GM12878 (cell line): Measurements from ENCODE around the gene PAIP2. TPM values are rescaled to one million over a fixed set of nuclear protein-coding genes. Genes with fewer than 3 reads are reported as not detected.
A peak's percentile ranks its signal among the peaks of the same experiment; 100 is the strongest.

ENCODE experiments used
- CEBPB ChIP-seq, 2 experiments: fragments of 150-350 bp in 1 of 2; IDR thresholded peaks; 2 replicates each; pipeline ENCODE4 v1.6.1; 2012 to 2014; ENCODE audit warnings: low read depth in 2 of 2, low read length in 2 of 2, borderline replicate concordance in 1 of 2, inconsistent platforms in 1 of 2
- CHD4 ChIP-seq: fragments of 200-600 bp; sonication (generic); IDR thresholded peaks from 2 replicates; pipeline ENCODE4 v1.6.1; 2016; ENCODE audit warnings: mild to moderate bottlenecking
- FOS ChIP-seq: IDR thresholded peaks from 3 replicates; pipeline ENCODE4 v1.6.1; 2011; ENCODE audit warnings: borderline replicate concordance; ENCODE audit not compliant: insufficient read length; ENCODE audit errors: extremely low read depth
- KDM1A ChIP-seq: fragments of 200-600 bp; sonication (generic); IDR thresholded peaks from 2 replicates; pipeline ENCODE4 v1.6.1; 2016; ENCODE audit warnings: borderline replicate concordance
- NFYB ChIP-seq: IDR thresholded peaks from 2 replicates; pipeline ENCODE4 v1.6.1; 2011; ENCODE audit warnings: low read depth, mild to moderate bottlenecking, low read length, improper control_type of control experiment, moderate library complexity; ENCODE audit not compliant: insufficient read depth
- NR2C1 ChIP-seq: fragments of 450-650 bp; IDR thresholded peaks from 2 replicates; pipeline ENCODE4 v1.6.1; 2017; ENCODE audit warnings: antibody characterized with exemption, mild to moderate bottlenecking, moderate library complexity
- POLR2A ChIP-seq: IDR thresholded peaks from 2 replicates; pipeline ENCODE4 v1.6.1; 2011; ENCODE audit warnings: low read depth, mild to moderate bottlenecking, low read length
- POLR2AphosphoS2 ChIP-seq: IDR thresholded peaks from 2 replicates; pipeline ENCODE4 v1.6.1; 2011; ENCODE audit warnings: low read depth, mild to moderate bottlenecking, low read length, improper control_type of control experiment, moderate library complexity
- RAD21 ChIP-seq: IDR thresholded peaks from 2 replicates; pipeline ENCODE4 v1.6.1; 2011; ENCODE audit warnings: mild to moderate bottlenecking, low read depth, low read length, moderate library complexity; ENCODE audit not compliant: insufficient read depth
- SIX5 ChIP-seq: IDR thresholded peaks from 2 replicates; pipeline ENCODE4 v1.6.1; 2011; ENCODE audit warnings: mild to moderate bottlenecking, low read depth, low read length, moderate library complexity; ENCODE audit not compliant: severe bottlenecking
- SMC3 ChIP-seq: IDR thresholded peaks from 2 replicates; pipeline ENCODE4 v1.6.1; 2011; ENCODE audit warnings: low read length, improper control_type of control experiment, borderline replicate concordance
- SP1 ChIP-seq: IDR thresholded peaks from one replicate; pipeline ENCODE4 v1.6.1; 2011; ENCODE audit warnings: low read depth, low read length
- STAT3 ChIP-seq: IDR thresholded peaks from 2 replicates; pipeline ENCODE4 v1.6.1; 2011; ENCODE audit warnings: low read depth, low read length, improper control_type of control experiment
- TBL1XR1 ChIP-seq: IDR thresholded peaks from 2 replicates; pipeline ENCODE4 v1.6.1; 2012; ENCODE audit warnings: low read depth, low read length, improper control_type of control experiment
- ZBED1 ChIP-seq: IDR thresholded peaks from 2 replicates; pipeline ENCODE4 v1.6.1; 2016; ENCODE audit warnings: borderline replicate concordance
- ZNF24 ChIP-seq: fragments of 450-650 bp; IDR thresholded peaks from 2 replicates; pipeline ENCODE4 v1.6.1; 2017; ENCODE audit warnings: antibody characterized with exemption, mild to moderate bottlenecking
- ZNF274 ChIP-seq: IDR thresholded peaks from one replicate; pipeline ENCODE4 v1.8.0; 2011; ENCODE audit not compliant: insufficient read length, insufficient read depth
- polyA plus RNA-seq, 11 experiments: library from polyadenylated mRNA; depleted of rRNA in 4 of 11; unstranded in 6 of 11; stranded (reverse) in 5 of 11; fragments of >200 nt; fragmentation: Nextera tagmentation in 4 of 11; fragmentation: Illumina TruSeq in 1 of 11; extraction: Ambion mirVana in 4 of 11; extraction: Trizol in 1 of 11; gene quantifications; 1 replicate in 1 of 11; 2 replicates in 10 of 11; pipeline versions ENCODE4 v1.2.1 to v1.2.3, GENCODE V29; 2011 to 2016; ENCODE audit warnings: inconsistent platforms in 2 of 11, missing spikeins in 2 of 11, low read depth in 1 of 11
- total RNA-seq, 4 experiments: library from RNA; depleted of rRNA in 3 of 4; stranded (reverse); fragments of >200 nt in 3 of 4; fragmentation: Illumina TruSeq in 1 of 4; extraction: Trizol in 1 of 4; gene quantifications; 2 replicates each; pipeline versions ENCODE4 v1.2.1 to v1.2.3, GENCODE V29; 2013 to 2021
- TF ChIP-seq, protein P1 (sequence below): fragments of 450-650 bp; IDR thresholded peaks from 2 replicates; pipeline ENCODE4 v1.6.1; 2017; ENCODE audit warnings: mild to moderate bottlenecking, moderate library complexity
- TF ChIP-seq, protein P2 (sequence below): fragments of 450-650 bp; formaldehyde crosslinking; IDR thresholded peaks from 2 replicates; pipeline ENCODE4 v1.4.0; 2020; ENCODE audit warnings: mild to moderate bottlenecking, moderate library complexity
- TF ChIP-seq, protein P3 (sequence below): fragments of 450-650 bp; conservative IDR thresholded peaks from 2 replicates; pipeline ENCODE4 v1.6.1; 2017; ENCODE audit warnings: mild to moderate bottlenecking, moderate library complexity

PAIP2 gene
- total and polyA plus RNA-seq, 10 of the 15 experiments (the other 5 are each of a cell fraction or from before 2014, with no cell fraction given) = 49.9 to 154 (median 102) TPM

DNA sequence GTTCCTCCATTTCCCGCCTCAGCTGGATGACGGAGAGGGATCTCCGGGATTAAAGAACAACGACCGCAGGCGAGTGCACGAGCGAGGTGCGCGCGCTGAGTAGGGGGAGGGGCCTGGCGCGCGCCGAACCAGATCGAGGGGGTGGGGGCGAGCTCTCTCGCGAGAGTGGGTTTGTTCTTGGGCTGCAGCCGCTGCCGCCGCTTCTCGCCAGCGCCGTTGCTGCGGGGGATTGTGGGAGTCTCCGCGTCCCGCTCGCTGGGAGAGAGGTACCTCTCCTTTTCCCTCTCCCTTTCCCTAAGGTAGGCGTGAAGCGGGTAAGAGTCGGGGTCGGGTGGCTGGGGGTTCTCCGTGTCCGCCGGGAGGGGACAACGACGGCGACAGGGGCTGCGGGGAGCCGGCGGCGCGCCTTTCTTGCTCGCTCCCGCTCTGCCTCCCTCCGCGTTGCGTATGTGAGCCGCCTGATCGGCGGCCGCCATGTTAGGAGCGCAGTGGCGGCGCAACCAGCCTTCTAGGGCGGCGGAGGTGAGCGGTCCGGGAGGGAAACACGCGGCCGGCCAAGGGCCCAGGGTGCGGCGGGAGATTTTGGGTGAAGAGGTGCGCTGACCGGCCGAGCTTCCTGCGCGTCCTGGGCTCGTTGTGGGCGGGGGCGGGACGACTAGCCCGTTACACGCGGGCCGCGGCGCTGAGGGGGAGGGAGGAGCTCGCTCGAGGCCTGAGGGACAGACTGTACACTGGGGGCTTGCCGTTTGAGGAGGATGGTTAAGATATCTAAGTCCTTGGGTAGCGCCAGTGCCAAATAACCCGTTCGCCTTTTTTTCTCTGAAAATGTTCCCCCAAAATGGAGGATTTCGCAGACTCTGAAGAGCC, 47.9 kb upstream of the PAIP2 start, which contains the start of gene MATR3 (continued):
- TF ChIP-seq, protein P1, sequence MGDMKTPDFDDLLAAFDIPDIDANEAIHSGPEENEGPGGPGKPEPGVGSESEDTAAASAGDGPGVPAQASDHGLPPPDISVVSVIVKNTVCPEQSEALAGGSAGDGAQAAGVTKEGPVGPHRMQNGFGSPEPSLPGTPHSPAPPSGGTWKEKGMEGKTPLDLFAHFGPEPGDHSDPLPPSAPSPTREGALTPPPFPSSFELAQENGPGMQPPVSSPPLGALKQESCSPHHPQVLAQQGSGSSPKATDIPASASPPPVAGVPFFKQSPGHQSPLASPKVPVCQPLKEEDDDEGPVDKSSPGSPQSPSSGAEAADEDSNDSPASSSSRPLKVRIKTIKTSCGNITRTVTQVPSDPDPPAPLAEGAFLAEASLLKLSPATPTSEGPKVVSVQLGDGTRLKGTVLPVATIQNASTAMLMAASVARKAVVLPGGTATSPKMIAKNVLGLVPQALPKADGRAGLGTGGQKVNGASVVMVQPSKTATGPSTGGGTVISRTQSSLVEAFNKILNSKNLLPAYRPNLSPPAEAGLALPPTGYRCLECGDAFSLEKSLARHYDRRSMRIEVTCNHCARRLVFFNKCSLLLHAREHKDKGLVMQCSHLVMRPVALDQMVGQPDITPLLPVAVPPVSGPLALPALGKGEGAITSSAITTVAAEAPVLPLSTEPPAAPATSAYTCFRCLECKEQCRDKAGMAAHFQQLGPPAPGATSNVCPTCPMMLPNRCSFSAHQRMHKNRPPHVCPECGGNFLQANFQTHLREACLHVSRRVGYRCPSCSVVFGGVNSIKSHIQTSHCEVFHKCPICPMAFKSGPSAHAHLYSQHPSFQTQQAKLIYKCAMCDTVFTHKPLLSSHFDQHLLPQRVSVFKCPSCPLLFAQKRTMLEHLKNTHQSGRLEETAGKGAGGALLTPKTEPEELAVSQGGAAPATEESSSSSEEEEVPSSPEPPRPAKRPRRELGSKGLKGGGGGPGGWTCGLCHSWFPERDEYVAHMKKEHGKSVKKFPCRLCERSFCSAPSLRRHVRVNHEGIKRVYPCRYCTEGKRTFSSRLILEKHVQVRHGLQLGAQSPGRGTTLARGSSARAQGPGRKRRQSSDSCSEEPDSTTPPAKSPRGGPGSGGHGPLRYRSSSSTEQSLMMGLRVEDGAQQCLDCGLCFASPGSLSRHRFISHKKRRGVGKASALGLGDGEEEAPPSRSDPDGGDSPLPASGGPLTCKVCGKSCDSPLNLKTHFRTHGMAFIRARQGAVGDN = 0 out of 2 replicates have a peak, but pooled peaks have one; percentile 63
- TF ChIP-seq POLR2AphosphoS2 = peak; percentile 88; the same call in 1 of the 2 replicates
- peak; percentile 53 for TF ChIP-seq TBL1XR1
- TF ChIP-seq SIX5 = no peak
- TF ChIP-seq SMC3 = no peak
- TF ChIP-seq CHD4 = no peak
- no peak for TF ChIP-seq RAD21
- no peak for TF ChIP-seq ZNF24
- TF ChIP-seq STAT3 = no peak
- TF ChIP-seq ZNF274 = no peak
- TF ChIP-seq POLR2A = peak; percentile 98
- TF ChIP-seq CEBPB (IDR thresholded peaks at IDR 0.05; ENCODE audit: borderline replicate concordance in 1 of 2, low read depth in 2 of 2, low read length in 2 of 2) = no peak
- TF ChIP-seq, protein P2, sequence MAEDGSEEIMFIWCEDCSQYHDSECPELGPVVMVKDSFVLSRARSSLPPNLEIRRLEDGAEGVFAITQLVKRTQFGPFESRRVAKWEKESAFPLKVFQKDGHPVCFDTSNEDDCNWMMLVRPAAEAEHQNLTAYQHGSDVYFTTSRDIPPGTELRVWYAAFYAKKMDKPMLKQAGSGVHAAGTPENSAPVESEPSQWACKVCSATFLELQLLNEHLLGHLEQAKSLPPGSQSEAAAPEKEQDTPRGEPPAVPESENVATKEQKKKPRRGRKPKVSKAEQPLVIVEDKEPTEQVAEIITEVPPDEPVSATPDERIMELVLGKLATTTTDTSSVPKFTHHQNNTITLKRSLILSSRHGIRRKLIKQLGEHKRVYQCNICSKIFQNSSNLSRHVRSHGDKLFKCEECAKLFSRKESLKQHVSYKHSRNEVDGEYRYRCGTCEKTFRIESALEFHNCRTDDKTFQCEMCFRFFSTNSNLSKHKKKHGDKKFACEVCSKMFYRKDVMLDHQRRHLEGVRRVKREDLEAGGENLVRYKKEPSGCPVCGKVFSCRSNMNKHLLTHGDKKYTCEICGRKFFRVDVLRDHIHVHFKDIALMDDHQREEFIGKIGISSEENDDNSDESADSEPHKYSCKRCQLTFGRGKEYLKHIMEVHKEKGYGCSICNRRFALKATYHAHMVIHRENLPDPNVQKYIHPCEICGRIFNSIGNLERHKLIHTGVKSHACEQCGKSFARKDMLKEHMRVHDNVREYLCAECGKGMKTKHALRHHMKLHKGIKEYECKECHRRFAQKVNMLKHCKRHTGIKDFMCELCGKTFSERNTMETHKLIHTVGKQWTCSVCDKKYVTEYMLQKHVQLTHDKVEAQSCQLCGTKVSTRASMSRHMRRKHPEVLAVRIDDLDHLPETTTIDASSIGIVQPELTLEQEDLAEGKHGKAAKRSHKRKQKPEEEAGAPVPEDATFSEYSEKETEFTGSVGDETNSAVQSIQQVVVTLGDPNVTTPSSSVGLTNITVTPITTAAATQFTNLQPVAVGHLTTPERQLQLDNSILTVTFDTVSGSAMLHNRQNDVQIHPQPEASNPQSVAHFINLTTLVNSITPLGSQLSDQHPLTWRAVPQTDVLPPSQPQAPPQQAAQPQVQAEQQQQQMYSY (CRISPR knock-in tag) = no peak
- TF ChIP-seq ZBED1 = peak; percentile 70; the same call in 1 of the 2 replicates
- no peak for TF ChIP-seq KDM1A
- TF ChIP-seq FOS = no peak
- no peak for TF ChIP-seq NFYB
- TF ChIP-seq, protein P3, sequence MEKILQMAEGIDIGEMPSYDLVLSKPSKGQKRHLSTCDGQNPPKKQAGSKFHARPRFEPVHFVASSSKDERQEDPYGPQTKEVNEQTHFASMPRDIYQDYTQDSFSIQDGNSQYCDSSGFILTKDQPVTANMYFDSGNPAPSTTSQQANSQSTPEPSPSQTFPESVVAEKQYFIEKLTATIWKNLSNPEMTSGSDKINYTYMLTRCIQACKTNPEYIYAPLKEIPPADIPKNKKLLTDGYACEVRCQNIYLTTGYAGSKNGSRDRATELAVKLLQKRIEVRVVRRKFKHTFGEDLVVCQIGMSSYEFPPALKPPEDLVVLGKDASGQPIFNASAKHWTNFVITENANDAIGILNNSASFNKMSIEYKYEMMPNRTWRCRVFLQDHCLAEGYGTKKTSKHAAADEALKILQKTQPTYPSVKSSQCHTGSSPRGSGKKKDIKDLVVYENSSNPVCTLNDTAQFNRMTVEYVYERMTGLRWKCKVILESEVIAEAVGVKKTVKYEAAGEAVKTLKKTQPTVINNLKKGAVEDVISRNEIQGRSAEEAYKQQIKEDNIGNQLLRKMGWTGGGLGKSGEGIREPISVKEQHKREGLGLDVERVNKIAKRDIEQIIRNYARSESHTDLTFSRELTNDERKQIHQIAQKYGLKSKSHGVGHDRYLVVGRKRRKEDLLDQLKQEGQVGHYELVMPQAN = peak; percentile 59; the same call in 1 of the 2 replicates
- TF ChIP-seq SP1 = no peak
- no peak; the same call in 1 of the 2 replicates for TF ChIP-seq NR2C1
